Neural crest cell (in vitro differentiated cells): ENCODE measurements around the gene ANKRD13B. TPM values are rescaled to one million over a fixed set of nuclear protein-coding genes. Genes with fewer than 3 reads are reported as not detected.

Experiments
- DNase-seq: peaks from one replicate; pipeline ENCODE4 v3.0.0; 2021; ENCODE audit warnings: low read depth, mixed read lengths, low spot score
- H3K27ac Mint-ChIP-seq: one replicate; pipeline ENCODE4 v1.8.0; 2021; ENCODE audit warnings: mild to moderate bottlenecking, mixed read lengths; ENCODE audit not compliant: unreplicated experiment
- H3K27me3 Mint-ChIP-seq: 2 replicates; pipeline ENCODE4 v1.8.0; 2021; ENCODE audit warnings: low read depth, mild to moderate bottlenecking, mixed read lengths
- H3K36me3 Mint-ChIP-seq: 2 replicates; pipeline ENCODE4 v1.8.0; 2021; ENCODE audit warnings: low read depth, mild to moderate bottlenecking, mixed read lengths
- H3K4me1 Mint-ChIP-seq: 2 replicates; pipeline ENCODE4 v1.8.0; 2021; ENCODE audit warnings: mixed read lengths
- H3K4me3 Mint-ChIP-seq: one replicate; pipeline ENCODE4 v1.8.0; 2021; ENCODE audit warnings: mild to moderate bottlenecking, mixed read lengths
- H3K9me3 Mint-ChIP-seq: 2 replicates; pipeline ENCODE4 v1.8.0; 2021; ENCODE audit warnings: mixed read lengths
- total RNA-seq: library from RNA; stranded (reverse); gene quantifications from 2 replicates; pipeline ENCODE4 v1.2.1, GENCODE V29; 2021
- TF ChIP-seq, protein P1 (sequence below): fragments of 200-600 bp; sonication (generic); conservative IDR thresholded peaks from 2 replicates; pipeline ENCODE4 v1.5.0; 2021; ENCODE audit warnings: antibody characterized with exemption, mild to moderate bottlenecking

Gene ANKRD13B
- total RNA-seq, 1 donor from 2014 or later: 70.0 TPM

DNA sequence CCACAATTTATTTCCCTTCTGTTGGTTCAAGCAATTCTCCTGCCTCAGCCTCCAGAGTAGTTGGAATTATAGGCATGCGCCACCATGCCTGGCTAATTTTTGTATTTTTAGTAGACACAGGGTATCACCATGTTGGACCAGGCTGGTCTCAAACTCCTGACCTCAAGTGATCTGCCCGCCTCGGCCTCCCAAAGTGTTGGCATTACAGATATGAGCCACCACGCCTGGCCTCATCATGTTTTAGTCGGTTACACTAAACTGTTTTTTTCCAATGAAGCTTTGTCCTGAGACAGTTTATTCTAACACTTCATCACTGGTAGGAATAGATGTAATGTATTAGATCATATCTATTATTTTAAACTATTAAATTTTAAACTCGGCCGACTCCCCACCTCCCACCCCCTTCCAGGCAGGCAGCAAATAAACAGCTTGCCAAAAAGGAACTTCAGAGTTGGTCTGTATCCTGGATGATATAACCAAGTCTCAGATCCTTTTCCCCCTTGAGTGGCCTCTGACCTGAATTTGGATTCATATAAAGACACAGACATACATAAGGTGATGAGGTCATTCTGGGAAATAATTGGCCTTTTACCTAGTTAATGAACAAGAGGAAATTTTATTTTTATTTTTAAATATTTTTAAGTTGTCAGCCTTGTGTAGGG, 48.2 kb downstream of the ANKRD13B start:
- no peak overlapping the region for H3K27ac Mint-ChIP-seq
- no peaks in the 10 kb centered on the region for H3K27me3 Mint-ChIP-seq
- H3K4me1 Mint-ChIP-seq: peaks cover 29% of the 10 kb centered on the region
- H3K36me3 Mint-ChIP-seq: peaks cover 8% of the 10 kb centered on the region
- H3K4me3 Mint-ChIP-seq: no peak overlapping the region
- no peaks in the 10 kb centered on the region for H3K9me3 Mint-ChIP-seq
- no peak for DNase-seq
- TF ChIP-seq, protein P1, sequence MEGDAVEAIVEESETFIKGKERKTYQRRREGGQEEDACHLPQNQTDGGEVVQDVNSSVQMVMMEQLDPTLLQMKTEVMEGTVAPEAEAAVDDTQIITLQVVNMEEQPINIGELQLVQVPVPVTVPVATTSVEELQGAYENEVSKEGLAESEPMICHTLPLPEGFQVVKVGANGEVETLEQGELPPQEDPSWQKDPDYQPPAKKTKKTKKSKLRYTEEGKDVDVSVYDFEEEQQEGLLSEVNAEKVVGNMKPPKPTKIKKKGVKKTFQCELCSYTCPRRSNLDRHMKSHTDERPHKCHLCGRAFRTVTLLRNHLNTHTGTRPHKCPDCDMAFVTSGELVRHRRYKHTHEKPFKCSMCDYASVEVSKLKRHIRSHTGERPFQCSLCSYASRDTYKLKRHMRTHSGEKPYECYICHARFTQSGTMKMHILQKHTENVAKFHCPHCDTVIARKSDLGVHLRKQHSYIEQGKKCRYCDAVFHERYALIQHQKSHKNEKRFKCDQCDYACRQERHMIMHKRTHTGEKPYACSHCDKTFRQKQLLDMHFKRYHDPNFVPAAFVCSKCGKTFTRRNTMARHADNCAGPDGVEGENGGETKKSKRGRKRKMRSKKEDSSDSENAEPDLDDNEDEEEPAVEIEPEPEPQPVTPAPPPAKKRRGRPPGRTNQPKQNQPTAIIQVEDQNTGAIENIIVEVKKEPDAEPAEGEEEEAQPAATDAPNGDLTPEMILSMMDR: no peak

- H3K27me3 Mint-ChIP-seq: no peaks in the 10 kb centered on the region
- peaks cover 29% of the 10 kb centered on the region for H3K4me1 Mint-ChIP-seq
- TF ChIP-seq, protein P1: no peak
- no peak overlapping the region for H3K4me3 Mint-ChIP-seq
- no peak for DNase-seq
- H3K9me3 Mint-ChIP-seq: no peaks in the 10 kb centered on the region
- H3K27ac Mint-ChIP-seq: no peak overlapping the region
- H3K36me3 Mint-ChIP-seq: peaks cover 3% of the 10 kb centered on the region
Measured at GRCh38 chr17:29642171-29642611, 49.3 kb downstream of the ANKRD13B start.

- no peaks in the 10 kb centered on the region for H3K27me3 Mint-ChIP-seq
- DNase-seq: no peak
- H3K4me3 Mint-ChIP-seq: no peak overlapping the region
- peaks cover 29% of the 10 kb centered on the region for H3K4me1 Mint-ChIP-seq
- TF ChIP-seq, protein P1: no peak
- H3K36me3 Mint-ChIP-seq: peaks cover 10% of the 10 kb centered on the region
- no peak overlapping the region for H3K27ac Mint-ChIP-seq
- no peaks in the 10 kb centered on the region for H3K9me3 Mint-ChIP-seq
Measured at GRCh38 chr17:29643817-29644160, 50.9 kb downstream of the ANKRD13B start.

DNA sequence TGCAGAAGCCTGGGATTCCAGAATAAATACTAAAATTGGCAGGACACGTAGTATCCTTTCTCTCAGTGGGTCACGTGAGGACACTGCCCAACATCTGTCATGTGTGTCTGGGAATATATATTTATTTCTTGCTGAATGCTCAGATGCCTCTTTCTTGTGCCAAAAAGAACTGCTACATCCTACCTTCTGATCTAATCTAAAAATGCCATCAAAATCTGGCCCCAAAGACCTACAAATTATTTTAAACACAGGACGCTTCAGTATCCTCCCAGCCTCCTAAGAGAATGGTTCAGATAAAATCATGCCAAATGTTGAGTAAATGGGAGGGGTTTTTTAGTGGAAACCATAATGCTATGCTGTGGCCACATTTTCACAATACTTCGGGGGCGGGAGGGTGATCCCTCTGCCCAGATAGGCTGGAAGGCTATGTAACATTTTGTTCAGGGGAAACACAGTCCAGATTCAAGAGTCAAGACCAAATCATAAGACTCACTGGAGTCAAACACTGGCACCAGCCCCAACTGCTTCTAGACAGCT, 52.7 kb downstream of the ANKRD13B start:
- Mint-ChIP-seq H3K4me3 (no peak overlapping the region), H3K9me3 (no peaks in the 10 kb centered on the region), H3K4me1 (peaks cover 19% of the 10 kb centered on the region), H3K27me3 (no peaks in the 10 kb centered on the region), H3K36me3 (peaks cover 10% of the 10 kb centered on the region), H3K27ac (no peak overlapping the region)
- TF ChIP-seq, protein P1: no peak
- no peak for DNase-seq

DNA sequence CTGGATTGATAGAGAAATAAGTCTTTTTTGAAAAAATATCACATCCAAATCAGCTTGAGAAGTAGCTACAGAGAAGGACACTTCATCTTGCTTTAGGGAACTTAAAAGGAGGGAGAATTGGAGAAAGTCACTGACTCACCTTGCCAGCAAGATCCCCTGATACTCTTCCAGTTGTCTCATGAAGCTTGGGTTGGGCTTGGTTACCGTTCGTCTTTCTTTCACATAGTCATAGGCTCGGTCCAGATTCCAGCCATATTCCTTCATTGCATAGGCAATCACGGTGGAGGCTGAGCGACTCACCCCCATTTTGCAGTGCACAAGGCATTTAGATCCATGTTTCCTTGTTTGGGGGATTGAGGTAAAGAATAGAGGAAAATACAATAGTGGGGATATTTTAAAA, 55.1 kb downstream of the ANKRD13B start:
- H3K27ac Mint-ChIP-seq: no peak overlapping the region
- TF ChIP-seq, protein P1: no peak
- H3K4me1 Mint-ChIP-seq: peaks cover 2% of the 10 kb centered on the region

More for the DNA sequence above, 55.1 kb downstream of the ANKRD13B start:
- DNase-seq: no peak
- Mint-ChIP-seq H3K36me3 (peaks cover 10% of the 10 kb centered on the region), H3K9me3 (no peaks in the 10 kb centered on the region), H3K4me3 (no peak overlapping the region), H3K27me3 (no peaks in the 10 kb centered on the region)
